Neuronal stem cell (in vitro differentiated cells): Measurements from ENCODE around the gene LHX2.

Experiments used
- DNase-seq: peaks from one replicate; pipeline ENCODE4 v3.0.0-alpha.2; 2013; ENCODE audit warnings: low spot score
- H2AFZ ChIP-seq: one replicate; pipeline ENCODE4 v1.6.1; 2013; ENCODE audit warnings: mild to moderate bottlenecking, low read length, inconsistent platforms
- H2AK5ac ChIP-seq: 2 replicates; pipeline ENCODE4 v1.6.1; 2013; ENCODE audit warnings: low read depth, mild to moderate bottlenecking, inconsistent platforms, low read length, moderate library complexity, mixed read lengths
- H2BK120ac ChIP-seq: 2 replicates; pipeline ENCODE4 v1.6.1; 2013; ENCODE audit warnings: low read depth, mild to moderate bottlenecking, inconsistent platforms, low read length, moderate library complexity, mixed read lengths
- H2BK12ac ChIP-seq: one replicate; pipeline ENCODE4 v1.6.1; 2013; ENCODE audit warnings: low read length, inconsistent platforms
- H2BK15ac ChIP-seq: 2 replicates; pipeline ENCODE4 v1.6.1; 2013; ENCODE audit warnings: mild to moderate bottlenecking, low read length, inconsistent platforms, mixed read lengths
- H2BK5ac ChIP-seq: one replicate; pipeline ENCODE4 v1.6.1; 2013; ENCODE audit warnings: inconsistent platforms, mild to moderate bottlenecking, low read length, moderate library complexity
- H3K14ac ChIP-seq: one replicate; pipeline ENCODE4 v1.6.1; 2013; ENCODE audit warnings: low read length, inconsistent platforms
- H3K18ac ChIP-seq: 2 replicates; pipeline ENCODE4 v1.6.1; 2013; ENCODE audit warnings: low read length, inconsistent platforms
- H3K23ac ChIP-seq: 2 replicates; pipeline ENCODE4 v1.6.1; 2013; ENCODE audit warnings: low read depth, mild to moderate bottlenecking, mixed read lengths, low read length, inconsistent platforms; ENCODE audit not compliant: poor library complexity
- H3K27ac ChIP-seq: replicated peaks from 3 replicates; pipeline ENCODE4 v1.5.1; 2013; ENCODE audit warnings: low read length, inconsistent platforms
- H3K27me3 ChIP-seq, 3 experiments: 2 replicates each; pipeline ENCODE4 v1.6.1; 2013; ENCODE audit warnings: low read length in 3 of 3, mild to moderate bottlenecking in 2 of 3, inconsistent platforms in 1 of 3, low read depth in 1 of 3, mixed read lengths in 1 of 3, moderate library complexity in 1 of 3; ENCODE audit not compliant: control insufficient read depth in 3 of 3, insufficient read depth in 3 of 3
- H3K36me3 ChIP-seq, 2 donors: replicated peaks in 1 of 2; 2 replicates each; pipeline ENCODE4 v1.6.1; 2013; ENCODE audit warnings: low read length in 2 of 2; ENCODE audit not compliant: control insufficient read depth in 2 of 2, insufficient read depth in 2 of 2
- H3K4ac ChIP-seq: 2 replicates; pipeline ENCODE4 v1.6.1; 2013; ENCODE audit warnings: inconsistent platforms, mild to moderate bottlenecking, low read length, moderate library complexity
- H3K4me1 ChIP-seq, 2 donors: 1 replicate in 1 of 2; 2 replicates in 1 of 2; pipeline ENCODE4 v1.6.1; 2013; ENCODE audit warnings: low read length in 2 of 2, low read depth in 1 of 2; ENCODE audit not compliant: control insufficient read depth in 2 of 2, insufficient read depth in 1 of 2
- H3K4me2 ChIP-seq: one replicate; pipeline ENCODE4 v1.6.1; 2013; ENCODE audit warnings: mild to moderate bottlenecking, low read length, inconsistent platforms; ENCODE audit not compliant: insufficient read depth, poor library complexity, severe bottlenecking
- H3K4me3 ChIP-seq, 2 donors: 2 replicates each; pipeline ENCODE4 v1.5.1; 2013; ENCODE audit warnings: low read length in 2 of 2, mild to moderate bottlenecking in 2 of 2, inconsistent platforms in 1 of 2, moderate library complexity in 1 of 2
- H3K79me1 ChIP-seq: one replicate; pipeline ENCODE4 v1.6.1; 2013; ENCODE audit warnings: low read depth, mild to moderate bottlenecking, inconsistent platforms, low read length, moderate library complexity
- H3K9ac ChIP-seq: one replicate; pipeline ENCODE4 v1.6.1; 2013; ENCODE audit warnings: mild to moderate bottlenecking, low read depth, low read length, inconsistent platforms; ENCODE audit not compliant: poor library complexity
- H3K9me3 ChIP-seq, 2 donors: replicated peaks in 1 of 2; 2 replicates each; pipeline versions ENCODE3 to v1.6.1; 2013; ENCODE audit warnings: low read length in 2 of 2, mild to moderate bottlenecking in 2 of 2, inconsistent platforms in 1 of 2, low read depth in 1 of 2, mixed read lengths in 1 of 2, moderate library complexity in 1 of 2; ENCODE audit not compliant: control insufficient read depth in 2 of 2, insufficient read depth in 1 of 2
- H4K8ac ChIP-seq: one replicate; pipeline ENCODE4 v1.6.1; 2013; ENCODE audit warnings: low read depth, mild to moderate bottlenecking, inconsistent platforms, low read length, moderate library complexity
- H4K91ac ChIP-seq: one replicate; pipeline ENCODE4 v1.6.1; 2013; ENCODE audit warnings: low read length, low read depth, mild to moderate bottlenecking, inconsistent platforms; ENCODE audit not compliant: poor library complexity
- WGBS, 2 donors: extraction: QIAGEN DNeasy Blood & Tissue Kit; methylation state at CpG; one replicate each; pipeline ENCODE4 v1.1.7; 2013; ENCODE audit warnings: missing lambda C conversion rate in 2 of 2, mixed read lengths in 1 of 2; ENCODE audit not compliant: insufficient read length in 2 of 2, insufficient replicate concordance in 1 of 2; ENCODE audit errors: extremely low coverage in 2 of 2; 5-methylcytosine and 5-hydroxymethylcytosine counted together

The LHX2 gene

DNA sequence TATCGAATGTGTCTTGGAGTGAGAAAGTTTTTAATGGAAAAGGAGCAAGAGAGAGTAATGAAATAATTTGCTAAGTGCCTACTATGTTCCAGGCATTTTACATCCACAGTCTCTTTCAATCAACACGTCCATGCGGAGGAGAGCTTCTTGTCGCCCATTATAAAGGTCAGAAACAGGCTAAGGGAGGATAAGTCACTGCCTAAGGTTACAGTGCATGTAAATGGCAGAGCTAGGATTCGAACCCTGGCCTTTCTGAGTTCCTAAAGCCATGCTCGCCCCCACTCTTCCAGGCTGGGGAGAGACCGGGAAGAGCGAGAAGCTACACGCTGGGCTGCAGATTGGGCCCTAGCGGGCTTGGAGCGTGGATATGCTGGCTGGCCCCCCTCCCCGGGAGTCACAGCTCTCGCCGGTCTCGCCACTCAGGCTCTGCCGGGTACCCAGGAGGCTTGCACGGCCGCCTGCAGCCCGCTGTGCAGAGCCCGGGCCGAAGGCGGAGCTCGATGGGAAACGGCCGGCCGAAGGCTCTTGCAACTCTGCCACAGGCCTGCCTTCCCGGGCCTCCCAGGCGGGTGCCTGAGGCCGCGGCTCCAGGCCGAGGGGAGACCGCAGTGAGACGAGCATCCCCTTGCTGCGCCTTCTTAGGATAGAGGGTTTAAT, 775 bp upstream of the LHX2 start:
- peak overlapping the region; percentile 44 to 75 for H3K4me3 ChIP-seq
- H2BK12ac ChIP-seq, result peak overlapping the region; percentile 8

DNA sequence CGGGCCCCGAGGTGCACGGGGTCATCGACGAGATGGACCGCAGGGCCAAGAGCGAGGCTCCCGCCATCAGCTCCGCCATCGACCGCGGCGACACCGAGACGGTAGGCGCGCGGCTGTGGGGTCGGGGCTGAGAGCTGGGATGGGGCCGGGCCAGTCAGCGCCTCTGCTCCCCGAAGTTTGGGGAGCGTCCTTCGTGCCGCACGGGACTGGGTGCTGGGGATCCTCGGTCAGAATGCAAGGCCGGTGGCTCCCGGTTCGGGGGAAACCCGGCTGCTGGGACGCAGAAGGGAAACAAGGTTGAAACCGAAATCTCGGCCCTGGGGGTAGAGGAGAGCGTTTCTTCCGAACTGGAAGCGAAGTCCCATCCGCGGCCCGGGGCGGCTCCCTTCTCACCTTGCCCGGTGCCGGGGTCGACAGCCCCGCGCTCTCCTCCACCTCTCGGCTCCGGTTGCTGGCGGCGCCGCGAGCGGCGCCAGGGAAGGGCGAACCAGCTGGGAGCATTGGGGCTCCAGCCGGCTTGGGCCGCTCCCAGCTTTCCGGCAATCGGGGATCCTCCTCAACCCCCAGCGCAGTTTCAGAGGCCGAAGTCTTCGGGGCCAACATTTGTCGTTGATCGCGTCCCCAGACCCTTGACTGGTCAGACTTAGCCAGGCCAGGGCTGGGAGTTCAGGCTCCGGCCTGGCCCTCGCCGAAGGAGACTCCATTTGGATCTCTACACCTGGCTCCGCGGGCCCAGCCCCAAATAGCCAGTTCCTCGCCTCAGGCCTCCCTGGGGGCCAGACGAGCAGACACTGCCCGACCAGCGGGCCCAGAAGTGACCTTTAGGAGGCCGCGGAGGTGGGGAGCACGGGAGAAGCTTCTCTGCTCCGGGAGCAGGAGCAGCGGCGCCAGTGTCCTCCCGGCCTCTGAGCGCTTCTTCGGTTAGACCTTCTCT, 1.1 kb downstream of the LHX2 start:
- Histone ChIP-seq H2BK5ac (peak overlapping the region; percentile 94), H3K4me1 (peaks cover 20 to 22% of the 10 kb centered on the region in 2 donors), H2BK12ac (peak overlapping the region; percentile 68), H2BK120ac (peak overlapping the region; percentile 65), H2AFZ (peak overlapping the region; percentile 97), H3K4ac (peak overlapping the region; percentile 39), H2AK5ac (peak overlapping the region; percentile 92), H3K27me3 (peaks cover 0 to 96% (median 6%) of the 10 kb centered on the region in 3 experiments), H2BK15ac (peak overlapping the region; percentile 45), H3K14ac (peak overlapping the region; percentile 97), H3K27ac (peak overlapping the region; percentile 91), H3K9me3 (peaks cover 3 to 7% of the 10 kb centered on the region in 2 donors), H3K36me3 (peaks cover 0 to 16% of the 10 kb centered on the region in 2 donors), H3K4me2 (peak overlapping the region; percentile 99), H4K91ac (no peak overlapping the region), H3K9ac (peak overlapping the region; percentile 96), H3K23ac (peak overlapping the region; percentile 80), H4K8ac (no peak overlapping the region), H3K4me3 (peak overlapping the region; percentile 44 to 98), H3K18ac (peak overlapping the region; percentile 98), H3K79me1 (peaks cover 7% of the 10 kb centered on the region)
- WGBS, 2 donors, result no CpG with 5 or more reads among the region's 83 CpGs
- no peak for DNase-seq

More for the DNA sequence above, 775 bp upstream of the LHX2 start:
- Histone ChIP-seq H3K9me3 (peaks cover 3 to 7% of the 10 kb centered on the region in 2 donors), H3K9ac (peak overlapping the region; percentile 79), H3K18ac (peak overlapping the region; percentile 96), H4K91ac (no peak overlapping the region), H3K4me2 (peak overlapping the region; percentile 75), H3K27me3 (peaks cover 0 to 96% (median 6%) of the 10 kb centered on the region in 3 experiments), H2BK120ac (peak overlapping the region; percentile 38), H2BK15ac (peak overlapping the region; percentile 40), H2AFZ (peak overlapping the region; percentile 97), H3K36me3 (peaks cover 0 to 15% of the 10 kb centered on the region in 2 donors), H2AK5ac (peak overlapping the region; percentile 64), H3K27ac (peak overlapping the region; percentile 95), H3K14ac (no peak overlapping the region), H3K79me1 (peaks cover 7% of the 10 kb centered on the region), H3K4me1 (peaks cover 20 to 32% of the 10 kb centered on the region in 2 donors), H2BK5ac (peak overlapping the region; percentile 56), H3K23ac (no peak overlapping the region), H3K4ac (no peak overlapping the region), H4K8ac (no peak overlapping the region)
- no CpG with 5 or more reads among the region's 34 CpGs for WGBS, 2 donors
- no peak for DNase-seq

DNA sequence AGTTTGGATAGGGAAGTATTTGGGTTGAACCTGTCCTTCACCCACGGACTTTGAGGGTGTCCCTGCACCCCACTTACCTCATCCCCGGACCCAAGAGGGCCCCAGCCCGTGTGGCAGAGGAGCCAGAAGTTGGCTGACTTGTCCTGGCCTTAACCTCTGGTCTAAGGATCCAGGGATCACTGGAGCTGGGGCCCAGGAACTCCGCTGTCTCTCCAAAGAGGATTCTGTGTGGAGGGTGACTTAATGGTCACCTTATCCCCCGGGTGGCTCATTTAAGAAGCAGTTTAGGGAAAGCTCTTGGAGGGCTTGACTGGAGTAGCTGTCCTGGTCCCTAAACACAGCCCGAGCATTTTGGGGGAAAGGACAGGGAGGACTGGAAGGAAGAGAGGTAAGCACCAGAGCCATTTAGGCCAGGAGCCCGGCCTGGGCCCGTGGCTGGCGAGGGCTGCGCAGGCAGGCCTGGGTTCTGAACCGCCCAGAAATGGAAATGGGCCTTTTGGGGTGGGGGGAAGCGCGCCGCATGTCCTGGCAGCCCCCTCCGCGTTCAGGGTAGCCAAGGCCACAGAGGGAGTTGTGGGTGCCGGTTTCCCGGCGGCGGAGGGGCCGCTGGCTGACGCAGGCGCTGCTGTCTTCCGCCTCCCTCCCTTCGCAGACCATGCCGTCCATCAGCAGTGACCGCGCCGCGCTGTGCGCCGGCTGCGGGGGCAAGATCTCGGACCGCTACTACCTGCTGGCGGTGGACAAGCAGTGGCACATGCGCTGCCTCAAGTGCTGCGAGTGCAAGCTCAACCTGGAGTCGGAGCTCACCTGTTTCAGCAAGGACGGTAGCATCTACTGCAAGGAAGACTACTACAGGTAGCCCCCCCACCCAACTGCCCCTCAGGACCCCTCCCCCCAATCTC, 2.0 kb downstream of the LHX2 start:
- Histone ChIP-seq H2BK12ac (no peak overlapping the region), H2BK15ac (peak overlapping the region; percentile 37), H3K27ac (peak overlapping the region; percentile 13), H3K79me1 (peaks cover 7% of the 10 kb centered on the region), H3K27me3 (peaks cover 0 to 96% (median 6%) of the 10 kb centered on the region in 3 experiments), H3K14ac (peak overlapping the region; percentile 63), H3K23ac (peak overlapping the region; percentile 80), H4K91ac (peak overlapping the region; percentile 79), H4K8ac (no peak overlapping the region), H3K4me3 (peak overlapping the region; percentile 44 to 98), H3K9ac (peak overlapping the region; percentile 96), H3K9me3 (peaks cover 3 to 7% of the 10 kb centered on the region in 2 donors), H3K18ac (peak overlapping the region; percentile 98), H2AFZ (peak overlapping the region; percentile 97), H3K4me1 (peaks cover 14 to 19% of the 10 kb centered on the region in 2 donors), H2AK5ac (peak overlapping the region; percentile 92), H2BK5ac (peak overlapping the region; percentile 94), H2BK120ac (peak overlapping the region; percentile 65), H3K4me2 (peak overlapping the region; percentile 99), H3K36me3 (peaks cover 0 to 16% of the 10 kb centered on the region in 2 donors), H3K4ac (peak overlapping the region; percentile 39)
- WGBS, 2 donors, result no CpG with 5 or more reads among the region's 40 CpGs
- DNase-seq, result no peak
